GM12878 (cell line): ENCODE measurements around the gene NUDT22. TPM values are rescaled to one million over a fixed set of nuclear protein-coding genes. Genes with fewer than 3 reads are reported as not detected.

ENCODE experiments used
- ATAC-seq: fragments of 200-7000 bp; cut with Tn5 transposase; 3 replicates; pipeline ENCODE4 v1.9.1; 2020; ENCODE audit warnings: mild to moderate bottlenecking, moderate library complexity
- BruUV-seq: library from RNA; stranded (reverse); fragments of 400-500 nt; replicated peaks from 2 replicates; lab custom pipeline; 2021; lab: Mats Ljungman, UMichigan
- CTCF ChIA-PET: fragments of 300-600 bp; sonication (Branson Sonifier 250); formaldehyde crosslinking; extraction: SDS; loops from one replicate; lab custom pipeline; 2021; ENCODE audit warnings: inconsistent platforms; lab: Yijun Ruan, JAX
- POLR2A ChIA-PET: fragments of 350-600 bp; formaldehyde crosslinking; extraction: SDS; loops from one replicate; lab custom pipeline; 2021; ENCODE audit warnings: inconsistent platforms; lab: Charles Lee
- RAD21 ChIA-PET: fragments of 300-600 bp; sonication (Branson Sonifier 250); formaldehyde crosslinking; loops from one replicate; lab custom pipeline; 2023; ENCODE audit warnings: antibody characterized with exemption; ENCODE audit not compliant: unreplicated experiment; lab: Charles Lee
- SMC1A ChIA-PET: fragments of 300-600 bp; sonication (Branson Sonifier 250); formaldehyde crosslinking; loops from one replicate; lab custom pipeline; 2023; ENCODE audit not compliant: unreplicated experiment, uncharacterized antibody; lab: Charles Lee
- DNase-seq: peaks from one replicate; pipeline ENCODE4 v3.0.0-alpha.2; 2011; ENCODE audit warnings: low read depth, low spot score
- FAIRE-seq: peaks from 3 replicates; lab custom pipeline; 2011; peaks lifted over from hg19 to GRCh38; lab: Jason Lieb, UNC
- H2AFZ ChIP-seq: 2 replicates; pipeline ENCODE4 v1.6.0; 2011; ENCODE audit warnings: low read depth, low read length, control low read depth; ENCODE audit not compliant: control insufficient read depth
- H3K27ac ChIP-seq: 2 replicates; pipeline ENCODE4 v1.5.1; 2011; ENCODE audit warnings: control low read depth; ENCODE audit not compliant: control insufficient read depth, insufficient read depth
- H3K27me3 ChIP-seq, 2 experiments: replicated peaks in 1 of 2; 2 replicates each; pipeline versions ENCODE4 v1.6.0 to v1.6.1; 2011; ENCODE audit warnings: low read length in 1 of 2; ENCODE audit not compliant: control insufficient read depth in 2 of 2, insufficient read depth in 2 of 2
- H3K36me3 ChIP-seq, 2 experiments: 2 replicates each; pipeline ENCODE4 v1.5.1; 2011; ENCODE audit warnings: low read length in 1 of 2; ENCODE audit not compliant: control insufficient read depth in 2 of 2, insufficient read depth in 2 of 2
- H3K4me1 ChIP-seq: 2 replicates; pipeline ENCODE4 v1.6.1; 2011; ENCODE audit warnings: mild to moderate bottlenecking, low read length, moderate library complexity, mixed read lengths; ENCODE audit not compliant: control insufficient read depth, insufficient read depth
- H3K4me2 ChIP-seq: 2 replicates; pipeline ENCODE4 v1.6.0; 2011; ENCODE audit warnings: control low read depth; ENCODE audit not compliant: control insufficient read depth, insufficient read depth
- H3K4me3 ChIP-seq: fragments of 200-600 bp; sonication (generic); 2 replicates; pipeline ENCODE4 v1.5.1; 2016
- H3K79me2 ChIP-seq: 2 replicates; pipeline ENCODE4 v1.6.0; 2011; ENCODE audit warnings: low read length; ENCODE audit not compliant: control insufficient read depth, insufficient read depth
- H3K9ac ChIP-seq: 2 replicates; pipeline ENCODE4 v1.8.0; 2011; ENCODE audit warnings: low read length, control low read depth, mixed read lengths; ENCODE audit not compliant: control insufficient read depth, insufficient read depth
- H3K9me3 ChIP-seq: replicated peaks from 3 replicates; pipeline ENCODE4 v1.5.1; 2011; ENCODE audit warnings: mild to moderate bottlenecking, low read length; ENCODE audit not compliant: control insufficient read depth, insufficient read depth
- H4K20me1 ChIP-seq: 2 replicates; pipeline ENCODE4 v1.6.0; 2011; ENCODE audit not compliant: control insufficient read depth, insufficient read depth
- ASH2L ChIP-seq: fragments of 300-600, 200-600 bp; sonication (generic); IDR thresholded peaks from 2 replicates; pipeline ENCODE4 v1.6.1; 2017; ENCODE audit warnings: low read depth, mild to moderate bottlenecking, borderline replicate concordance
- CHD1 ChIP-seq: IDR thresholded peaks from 2 replicates; pipeline ENCODE4 v1.6.1; 2012; ENCODE audit warnings: low read depth, low read length, improper control_type of control experiment
- EP300 ChIP-seq, 2 experiments: fragments of 150-350 bp in 1 of 2; IDR thresholded peaks; 2 replicates each; pipeline ENCODE4 v1.6.1; 2011 to 2012; ENCODE audit warnings: low read depth in 2 of 2, low read length in 2 of 2, borderline replicate concordance in 1 of 2, improper control_type of control experiment in 1 of 2, inconsistent platforms in 1 of 2; ENCODE audit not compliant: control insufficient read depth in 1 of 2
- ETV6 ChIP-seq, 2 experiments: fragments of 450-650 bp in 1 of 2; IDR thresholded peaks in 1 of 2; conservative IDR thresholded peaks in 1 of 2; 2 replicates each; pipeline ENCODE4 v1.6.1; 2014; ENCODE audit warnings: antibody characterized with exemption in 1 of 2, borderline replicate concordance in 1 of 2, low read depth in 1 of 2, mild to moderate bottlenecking in 1 of 2, moderate library complexity in 1 of 2
- GABPA ChIP-seq: IDR thresholded peaks from 2 replicates; pipeline ENCODE4 v1.6.1; 2014; ENCODE audit warnings: antibody characterized with exemption, low read depth, mild to moderate bottlenecking, inconsistent platforms
- MAX ChIP-seq: IDR thresholded peaks from 2 replicates; pipeline ENCODE4 v1.6.1; 2012; ENCODE audit warnings: low read depth, low read length, improper control_type of control experiment
- NR2C1 ChIP-seq: fragments of 450-650 bp; IDR thresholded peaks from 2 replicates; pipeline ENCODE4 v1.6.1; 2017; ENCODE audit warnings: antibody characterized with exemption, mild to moderate bottlenecking, moderate library complexity
- PAX5 ChIP-seq: IDR thresholded peaks from 2 replicates; pipeline ENCODE4 v1.6.1; 2011; ENCODE audit warnings: low read depth, low read length, borderline replicate concordance
- RAD51 ChIP-seq: fragments of 450-650 bp; IDR thresholded peaks from 2 replicates; pipeline ENCODE4 v1.6.1; 2016; ENCODE audit warnings: moderate library complexity, mild to moderate bottlenecking, inconsistent platforms
- SIX5 ChIP-seq: IDR thresholded peaks from 2 replicates; pipeline ENCODE4 v1.6.1; 2011; ENCODE audit warnings: mild to moderate bottlenecking, low read depth, low read length, moderate library complexity; ENCODE audit not compliant: severe bottlenecking
- SPI1 ChIP-seq: IDR thresholded peaks from 2 replicates; pipeline ENCODE4 v1.6.1; 2011; ENCODE audit warnings: low read depth, mild to moderate bottlenecking, low read length, moderate library complexity, borderline replicate concordance; ENCODE audit not compliant: insufficient read depth
- SUPT20H ChIP-seq: IDR thresholded peaks from 2 replicates; pipeline ENCODE4 v1.6.1; 2011; ENCODE audit warnings: low read depth, mild to moderate bottlenecking, low read length, moderate library complexity, borderline replicate concordance; ENCODE audit not compliant: control insufficient read depth
- WRNIP1 ChIP-seq: IDR thresholded peaks from 2 replicates; pipeline ENCODE4 v1.6.1; 2011; ENCODE audit warnings: low read depth, low read length, improper control_type of control experiment, borderline replicate concordance
- ZBED1 ChIP-seq: IDR thresholded peaks from 2 replicates; pipeline ENCODE4 v1.6.1; 2016; ENCODE audit warnings: borderline replicate concordance
- ZBTB40 ChIP-seq: fragments of 450-650 bp; IDR thresholded peaks from 2 replicates; pipeline ENCODE4 v1.6.1; 2016; ENCODE audit warnings: mild to moderate bottlenecking, moderate library complexity, borderline replicate concordance
- ZNF384 ChIP-seq: IDR thresholded peaks from 2 replicates; pipeline ENCODE4 v1.6.1; 2012; ENCODE audit warnings: low read depth, mild to moderate bottlenecking, low read length, improper control_type of control experiment, borderline replicate concordance
- ZZZ3 ChIP-seq: IDR thresholded peaks from 2 replicates; pipeline ENCODE4 v1.6.1; 2011; ENCODE audit warnings: low read depth; ENCODE audit not compliant: control insufficient read depth, insufficient read length
- WGBS: methylation state at CpG from one replicate; pipeline ENCODE4 v1.1.6; 2016; ENCODE audit warnings: low lambda C conversion rate; ENCODE audit not compliant: insufficient replicate concordance, insufficient coverage; ENCODE audit errors: missing lambda C conversion rate; 5-methylcytosine and 5-hydroxymethylcytosine counted together
- in situ Hi-C: fragments of 300-500 bp; cut with MboI; formaldehyde crosslinking; loops from 9 replicates; pipeline ENCODE4 v1.14.3; 2018; ENCODE audit warnings: mixed read lengths
- intact Hi-C: fragments of 100-400 bp; cut with micrococcal nuclease; formaldehyde crosslinking; loops from one replicate; pipeline ENCODE4 v1.14.2; 2022; ENCODE audit not compliant: unreplicated experiment
- polyA plus RNA-seq, 11 experiments: library from polyadenylated mRNA; depleted of rRNA in 4 of 11; unstranded in 6 of 11; stranded (reverse) in 5 of 11; fragments of >200 nt; fragmentation: Nextera tagmentation in 4 of 11; fragmentation: Illumina TruSeq in 1 of 11; extraction: Ambion mirVana in 4 of 11; extraction: Trizol in 1 of 11; gene quantifications; 1 replicate in 1 of 11; 2 replicates in 10 of 11; pipeline versions ENCODE4 v1.2.1 to v1.2.3, GENCODE V29; 2011 to 2016; ENCODE audit warnings: inconsistent platforms in 2 of 11, missing spikeins in 2 of 11, low read depth in 1 of 11
- total RNA-seq, 4 experiments: library from RNA; depleted of rRNA in 3 of 4; stranded (reverse); fragments of >200 nt in 3 of 4; fragmentation: Illumina TruSeq in 1 of 4; extraction: Trizol in 1 of 4; gene quantifications; 2 replicates each; pipeline versions ENCODE4 v1.2.1 to v1.2.3, GENCODE V29; 2013 to 2021

NUDT22 gene
- total and polyA plus RNA-seq, 10 of the 15 experiments (the other 5 are each of a cell fraction or from before 2014, with no cell fraction given), result 6.7 to 115 (median 64.7) TPM

GRCh38 chr11:64202992-64203391 is 23.1 kb upstream of the NUDT22 start (continued):
- TF ChIP-seq SPI1, result no peak
- no peak for TF ChIP-seq RAD51

DNA sequence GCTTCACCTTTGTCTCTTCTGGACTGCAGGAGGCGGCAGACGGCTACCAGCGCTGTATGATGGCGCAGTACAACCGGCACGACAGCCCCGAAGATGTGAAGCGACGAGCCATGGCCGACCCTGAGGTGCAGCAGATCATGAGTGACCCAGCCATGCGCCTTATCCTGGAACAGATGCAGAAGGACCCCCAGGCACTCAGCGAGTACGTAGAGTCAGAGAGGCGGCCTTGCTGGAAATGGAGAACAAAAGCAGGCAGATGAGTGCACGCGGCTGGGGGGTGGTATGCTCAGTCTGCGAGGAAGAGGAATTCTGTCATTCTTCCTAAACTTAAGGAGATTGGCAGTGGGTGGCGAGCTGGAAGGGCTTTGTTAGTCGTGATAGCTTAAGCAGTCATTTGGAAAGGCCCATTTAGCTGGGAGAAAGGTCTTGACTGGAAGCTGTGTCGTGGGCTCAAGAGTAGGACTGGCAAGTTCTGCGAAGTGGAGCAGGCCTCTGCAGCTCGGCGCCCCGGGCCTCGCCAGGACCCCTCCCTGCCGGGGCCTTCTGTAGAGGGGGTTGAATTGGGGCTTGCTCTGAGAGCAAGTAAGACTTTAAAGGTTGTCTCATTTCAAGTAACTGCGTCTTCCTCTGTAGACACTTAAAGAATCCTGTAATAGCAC is 22.5 kb upstream of the NUDT22 start:
- ATAC-seq (no peak), DNase-seq (no peak), FAIRE-seq (no peak)
- Histone ChIP-seq H4K20me1 (no peaks in the 10 kb centered on the region), H3K9me3 (no peaks in the 10 kb centered on the region), H3K4me2 (no peak overlapping the region), H2AFZ (no peak overlapping the region), H3K79me2 (peaks cover 32% of the 10 kb centered on the region), H3K9ac (no peak overlapping the region), H3K27ac (no peak overlapping the region), H3K27me3 (no peaks in the 10 kb centered on the region), H3K36me3 (peaks cover 31% of the 10 kb centered on the region in 2 experiments), H3K4me1 (peaks cover 26% of the 10 kb centered on the region), H3K4me3 (no peak overlapping the region)
- RAD21 ChIA-PET, result interaction anchor here (1.3 to 6.6 kb wide), 6 partner anchors 17 to 99 kb away, joined by 3 to 125 read pairs (median 44); partner anchors contain the start of genes CATSPERZ, ESRRA, FKBP2 and PPP1R14B
- SMC1A ChIA-PET, result interaction anchor here (1.0 to 5.5 kb wide), 6 partner anchors 22 to 151 kb away, joined by 3 to 98 read pairs (median 6); partner anchors contain the start of genes CATSPERZ, ESRRA, NUDT22 and PPP1R14B
- in situ Hi-C loops (loop anchor here (5.0 kb wide), 1 partner anchor 99 kb away; the partner anchor contains the start of gene CATSPERZ), intact Hi-C loops (loop anchor here (1.0 to 2.0 kb wide), 3 partner anchors 17 to 101 kb away; partner anchors contain the start of genes FKBP2 and STIP1)
- CTCF ChIA-PET, result interaction anchor here (0.6 to 9.7 kb wide), 12 partner anchors 8 to 152 kb away, joined by 3 to 238 read pairs (median 30); partner anchors contain the start of genes CATSPERZ, ESRRA, NUDT22 and PLCB3
- BruUV-seq, result no TSS peak
- 94% methylated on average over 27 of the region's 27 CpGs for WGBS
- POLR2A ChIA-PET, result interaction anchor here (0.7 to 5.8 kb wide), 4 partner anchors 17 to 114 kb away, joined by 3 to 70 read pairs (median 59); partner anchors contain the start of genes CATSPERZ, ESRRA, STIP1 and TRMT112
- TF ChIP-seq ETV6 (conservative IDR thresholded peaks at IDR 0.05 in 1 of 2, IDR thresholded peaks at IDR 0.05 in 1 of 2; ENCODE audit: borderline replicate concordance in 1 of 2, low read depth in 1 of 2), result no peak
- no peak for TF ChIP-seq ZBTB40
- TF ChIP-seq MAX, result no peak
- no peak for TF ChIP-seq ZNF384
- TF ChIP-seq SUPT20H, result no peak
- TF ChIP-seq EP300 (IDR thresholded peaks at IDR 0.05; ENCODE audit: borderline replicate concordance in 1 of 2, control insufficient read depth in 1 of 2, low read depth in 2 of 2, low read length in 2 of 2), result no peak
- no peak for TF ChIP-seq PAX5
- no peak for TF ChIP-seq WRNIP1
- no peak for TF ChIP-seq CHD1
- no peak for TF ChIP-seq ZBED1
- TF ChIP-seq NR2C1, result no peak
- TF ChIP-seq ZZZ3, result no peak
- no peak for TF ChIP-seq ASH2L
- TF ChIP-seq SIX5, result no peak
- no peak for TF ChIP-seq GABPA
